Measurements from ENCODE around the gene DMBX1.
A peak's percentile ranks its signal among the peaks of the same experiment; 100 is the strongest.

DMBX1 gene

GRCh38 chr1:46489638-46490405, at the start of gene DMBX1:
TSS of gene DMBX1 (plus strand) at chr1:46489836. CDS start at chr1:46507011, 17,175 bp downstream.
- DNase-seq (ENCODE audit: low spot score), result peak; percentile 88

- no peak for DNase-seq (ENCODE audit: low spot score)
These were observed 49.2 kb upstream of the DMBX1 start for GRCh38 chr1:46440478-46440877.

DNA sequence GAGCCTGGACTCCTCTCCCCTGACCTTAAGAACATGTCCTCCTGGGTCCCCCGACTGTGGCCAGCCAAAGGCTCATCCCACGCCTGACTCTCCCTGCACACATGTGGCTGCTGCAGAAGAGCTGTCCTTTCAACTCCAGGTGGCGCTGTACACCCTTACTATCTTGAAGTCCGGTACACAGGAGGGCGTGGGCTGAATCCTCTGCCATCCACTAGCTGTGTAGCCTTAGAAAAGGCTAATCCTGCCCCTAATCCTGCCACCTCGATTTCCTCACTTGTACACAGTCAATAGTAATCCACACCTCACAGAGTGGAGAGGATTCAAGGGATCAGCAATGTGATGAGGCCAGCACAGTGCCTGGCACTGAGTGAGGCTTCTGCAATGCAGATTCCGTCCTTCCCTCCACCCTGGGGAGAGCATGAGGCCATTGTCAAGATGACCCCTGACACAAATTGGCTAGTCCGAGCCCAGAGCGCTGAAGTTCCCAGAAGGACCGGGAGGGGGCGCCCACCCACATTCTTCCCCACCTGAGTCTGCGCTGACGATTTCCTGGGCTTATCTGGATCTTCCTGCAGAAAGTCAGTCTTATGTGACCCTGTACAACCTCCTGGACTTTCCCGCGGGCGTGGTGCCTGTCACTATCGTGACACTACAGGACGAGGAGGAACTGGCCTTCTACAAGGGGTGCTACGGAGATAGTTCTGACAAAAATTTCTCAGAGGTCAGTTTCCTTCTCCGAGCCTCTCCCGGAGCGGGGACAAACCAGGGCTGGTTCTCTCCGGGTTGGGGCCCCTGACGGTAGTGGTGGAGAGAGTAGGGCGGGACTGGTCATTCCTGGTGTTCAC, 47.1 kb upstream of the DMBX1 start:
- DNase-seq (ENCODE audit: low spot score), result peak; percentile 80

- no peak for DNase-seq (ENCODE audit: low spot score)
These were observed 45.2 kb upstream of the DMBX1 start for GRCh38 chr1:46444466-46444865.

GRCh38 chr1:46445773-46446256, 43.8 kb upstream of the DMBX1 start:
- DNase-seq (ENCODE audit: low spot score), result no peak

DNA sequence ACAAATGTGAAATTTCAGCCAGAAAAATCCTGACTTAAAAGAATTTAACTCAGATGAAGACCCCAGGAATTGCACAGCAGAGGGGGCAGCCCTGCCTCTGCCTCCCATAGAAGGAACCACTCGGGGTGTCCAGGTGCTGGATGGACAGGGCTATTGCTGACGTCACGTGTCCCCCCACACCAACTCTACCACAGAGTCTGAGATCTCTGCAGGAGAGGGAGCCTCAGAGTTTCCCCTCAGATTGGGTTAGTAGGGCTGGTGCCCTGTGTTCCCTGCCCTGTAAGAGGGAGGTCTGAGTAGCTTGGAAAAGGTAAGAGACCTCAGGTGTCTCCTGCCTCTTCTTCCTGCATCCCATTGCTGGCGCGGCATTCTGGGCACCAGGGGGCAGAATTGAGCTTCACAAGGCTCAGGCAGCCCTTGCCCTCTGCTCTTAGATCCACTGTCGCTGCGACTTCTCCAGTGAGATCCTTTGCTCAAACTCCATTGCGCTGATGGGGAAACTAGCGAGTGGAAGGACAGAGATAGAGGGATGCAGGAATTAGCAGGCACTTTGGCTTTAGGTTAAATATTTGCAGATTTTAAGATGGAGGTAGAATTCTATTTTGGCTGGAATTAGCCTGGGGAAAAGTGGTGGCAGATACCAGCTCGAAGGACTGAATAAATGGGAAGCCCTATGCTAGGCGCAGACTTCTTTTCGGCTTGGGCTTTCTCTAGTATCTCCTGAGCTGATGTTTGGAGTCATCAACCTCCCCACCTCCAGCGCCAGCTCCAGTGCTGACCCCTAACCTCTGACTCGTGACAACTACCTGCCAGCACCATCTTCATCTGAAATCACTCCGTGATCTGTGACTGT, 42.8 kb upstream of the DMBX1 start:
- peak; percentile 83 for DNase-seq (ENCODE audit: low spot score)

DNA sequence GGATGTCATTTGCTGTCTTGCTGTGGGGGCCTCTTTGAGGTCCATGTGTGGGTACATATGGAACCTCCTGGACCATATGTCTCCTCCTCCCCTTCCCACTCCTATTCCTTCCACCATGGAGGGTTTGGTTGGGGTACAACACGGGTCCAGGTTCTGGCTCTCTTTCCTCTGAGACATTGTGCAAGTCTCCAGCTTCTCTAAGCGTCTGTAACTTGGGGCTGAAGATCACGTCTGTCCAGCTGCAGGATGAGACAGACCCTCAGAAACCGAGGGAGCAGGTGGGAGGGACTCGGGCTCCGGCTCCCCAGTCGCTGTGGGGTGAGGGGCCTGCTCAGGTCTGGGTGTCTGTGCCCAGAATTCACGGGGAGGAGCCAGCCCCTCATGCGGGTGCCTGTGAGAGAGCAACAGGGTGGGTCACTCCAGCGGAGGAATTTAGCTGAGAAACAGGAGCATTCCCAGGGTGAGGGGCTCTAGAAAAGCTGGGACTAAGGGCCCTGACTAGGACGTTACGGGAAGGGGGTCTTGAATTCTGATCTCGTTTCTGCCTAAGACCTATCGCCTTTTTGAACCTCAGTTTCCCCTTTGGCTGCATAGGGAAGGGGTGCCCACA, 42.0 kb upstream of the DMBX1 start:
- DNase-seq (ENCODE audit: low spot score), result no peak

GRCh38 chr1:46448109-46448911, 41.3 kb upstream of the DMBX1 start:
- DNase-seq (ENCODE audit: low spot score), result no peak

DNA sequence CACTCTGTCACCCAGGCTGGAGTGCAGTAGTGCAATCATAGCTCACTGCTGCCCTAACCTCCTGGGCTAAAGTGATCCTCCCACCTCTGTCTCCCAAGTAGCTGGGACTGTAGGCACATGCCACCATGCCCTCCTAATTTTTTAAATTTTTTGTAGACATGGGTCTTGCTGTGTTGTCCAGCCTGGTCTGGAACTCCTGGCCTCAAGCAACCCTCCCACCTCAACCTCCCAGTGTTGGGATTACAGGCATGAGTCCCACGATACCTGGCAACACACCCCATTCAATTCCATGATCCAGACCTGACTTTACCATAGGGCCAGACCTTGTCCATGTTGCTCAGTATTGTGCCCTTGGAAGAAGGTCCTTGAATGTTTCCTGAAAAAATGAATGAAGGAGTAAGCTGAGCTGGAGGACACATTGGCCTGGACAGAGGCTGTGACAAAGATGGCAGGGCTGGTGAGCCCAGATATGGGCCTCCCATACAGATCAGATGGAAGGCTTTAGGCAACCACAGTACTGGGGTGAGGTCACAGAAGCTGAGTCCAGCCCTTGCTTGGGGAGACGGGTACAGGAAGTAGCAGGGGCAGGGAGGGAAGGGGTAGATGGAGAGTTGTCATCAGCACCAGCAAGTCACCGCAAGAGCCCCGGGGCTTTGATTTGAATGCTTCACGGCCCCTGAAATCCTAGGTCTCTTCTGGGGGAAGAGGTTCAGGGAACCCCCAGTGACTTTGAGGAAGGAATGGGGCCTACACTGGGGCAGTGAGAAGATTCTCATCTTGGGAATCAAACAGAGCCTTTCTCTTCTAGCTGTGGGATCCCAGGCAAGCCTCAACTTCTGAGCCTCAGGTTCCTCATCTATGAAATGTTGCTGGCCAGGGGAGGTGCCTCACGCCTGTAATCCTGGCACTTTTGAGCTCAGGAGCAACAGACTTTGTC, 40.1 kb upstream of the DMBX1 start:
- DNase-seq (ENCODE audit: low spot score), result no peak

DNA sequence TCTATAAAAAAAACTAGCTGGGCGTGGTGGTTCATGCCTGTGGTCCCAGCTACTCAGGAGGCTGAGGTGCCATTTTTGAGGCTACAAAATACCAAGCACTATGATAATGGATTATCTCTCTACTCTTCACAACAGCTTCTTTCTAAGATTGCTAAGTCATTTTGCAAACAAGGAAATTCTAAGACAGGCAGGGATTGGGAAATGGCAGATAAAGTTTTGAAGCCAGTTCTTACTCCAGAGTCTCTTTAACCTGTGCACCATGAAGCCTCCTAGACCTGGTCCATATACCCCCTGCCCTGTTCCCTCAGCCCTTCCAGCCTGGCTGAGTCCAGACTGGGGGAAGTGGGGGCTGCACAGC, 39.5 kb upstream of the DMBX1 start:
- DNase-seq (ENCODE audit: low spot score), result no peak

DNA sequence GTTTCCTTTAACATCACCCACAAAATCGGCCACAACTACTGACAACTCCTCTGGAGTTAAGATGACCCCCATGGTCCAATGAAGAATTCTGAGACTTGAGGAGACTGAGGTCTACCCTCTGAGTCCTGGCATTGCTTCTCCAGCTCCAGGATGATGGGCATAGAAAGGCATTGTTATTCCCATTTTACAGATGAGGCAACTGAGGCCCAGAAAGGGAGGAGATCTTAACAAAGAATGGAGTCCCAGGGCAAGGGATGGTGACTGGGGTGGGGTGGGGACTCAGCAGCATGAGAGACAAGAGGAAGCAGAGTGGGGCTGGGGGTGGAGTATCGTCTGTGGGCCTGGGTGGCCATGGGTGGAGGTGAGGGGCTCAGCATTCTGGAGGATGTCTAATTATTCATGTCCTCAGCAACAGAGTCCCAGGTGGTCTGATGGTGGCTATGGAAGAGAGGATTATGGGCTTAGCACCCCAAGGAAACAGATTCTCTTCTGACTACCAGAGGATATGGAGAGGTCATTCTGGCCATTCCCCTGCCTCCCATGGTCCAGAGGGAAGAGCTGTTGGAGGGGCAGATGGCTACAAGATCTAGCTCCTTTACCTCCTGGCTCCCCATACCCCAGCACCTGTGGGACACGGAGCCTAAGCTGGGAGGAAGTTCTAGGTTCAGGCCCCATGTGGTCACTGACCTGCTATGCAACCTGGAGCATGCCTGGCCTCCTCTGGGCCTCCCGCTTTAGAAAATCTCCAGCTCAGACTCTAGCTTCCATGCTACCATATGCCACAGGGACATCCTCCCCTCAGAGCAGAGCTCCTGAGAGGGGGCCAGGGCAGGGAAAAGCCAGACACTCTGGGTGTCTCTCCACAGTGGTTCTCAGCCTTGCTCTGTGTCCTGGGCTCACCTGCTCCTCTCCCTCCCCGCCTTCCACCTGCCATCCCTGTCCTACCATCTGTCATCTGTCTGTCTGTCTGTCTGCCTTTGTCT, 37.4 kb upstream of the DMBX1 start:
- peak; percentile 47 for DNase-seq (ENCODE audit: low spot score)

- no peak for DNase-seq (ENCODE audit: low spot score)
These were observed 36.7 kb upstream of the DMBX1 start for GRCh38 chr1:46452931-46453325.

DNA sequence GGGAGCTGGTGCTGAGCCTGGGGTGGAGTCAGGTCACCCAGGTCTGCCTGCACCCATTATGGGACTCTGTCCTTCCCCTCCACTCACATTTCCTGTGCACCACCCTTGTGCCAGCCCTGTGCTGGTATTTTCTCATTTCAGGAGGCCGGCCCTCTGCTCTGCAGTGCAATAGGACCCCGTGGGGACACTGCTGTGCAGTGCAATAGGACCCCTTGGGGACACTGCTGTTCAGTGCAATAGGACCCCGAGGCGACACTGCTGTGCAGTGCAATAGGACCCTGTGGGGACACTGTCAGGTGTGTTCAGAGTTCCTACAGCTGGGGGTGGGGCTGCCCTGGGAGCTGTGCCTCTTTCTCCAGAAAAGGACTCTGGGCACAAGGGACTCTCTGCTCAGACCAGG, 36.2 kb upstream of the DMBX1 start:
- no peak for DNase-seq (ENCODE audit: low spot score)

- no peak for DNase-seq (ENCODE audit: low spot score)
These were observed 33.7 kb upstream of the DMBX1 start for GRCh38 chr1:46455951-46456350.

DNA sequence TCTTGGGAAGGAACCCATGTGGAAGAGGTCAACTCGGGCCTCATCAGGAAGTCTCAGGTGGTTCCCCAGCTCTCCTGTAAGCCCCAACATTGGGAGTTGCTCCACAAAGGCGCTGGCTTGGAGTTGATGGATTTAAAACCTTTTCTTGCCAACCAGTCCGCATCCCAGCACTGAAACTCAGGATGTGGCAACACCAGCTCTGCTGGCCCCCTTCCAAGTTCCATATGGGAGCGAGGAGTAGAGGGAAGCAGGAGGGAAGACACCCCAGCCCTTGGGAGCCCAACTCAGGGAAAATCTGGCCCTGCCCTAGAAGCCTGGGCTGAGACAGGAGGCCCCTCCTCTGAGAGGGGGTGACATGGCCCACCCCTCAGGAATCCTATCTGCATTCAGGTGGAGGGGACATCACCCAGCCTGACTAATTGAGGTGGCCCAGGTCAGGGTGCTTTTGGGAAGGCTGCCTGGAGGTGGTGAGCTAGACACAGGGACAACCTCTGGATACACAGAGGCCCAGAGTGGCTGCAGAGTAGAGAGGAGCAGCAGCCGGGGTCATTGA, 33.1 kb upstream of the DMBX1 start:
- DNase-seq (ENCODE audit: low spot score), result no peak

DNA sequence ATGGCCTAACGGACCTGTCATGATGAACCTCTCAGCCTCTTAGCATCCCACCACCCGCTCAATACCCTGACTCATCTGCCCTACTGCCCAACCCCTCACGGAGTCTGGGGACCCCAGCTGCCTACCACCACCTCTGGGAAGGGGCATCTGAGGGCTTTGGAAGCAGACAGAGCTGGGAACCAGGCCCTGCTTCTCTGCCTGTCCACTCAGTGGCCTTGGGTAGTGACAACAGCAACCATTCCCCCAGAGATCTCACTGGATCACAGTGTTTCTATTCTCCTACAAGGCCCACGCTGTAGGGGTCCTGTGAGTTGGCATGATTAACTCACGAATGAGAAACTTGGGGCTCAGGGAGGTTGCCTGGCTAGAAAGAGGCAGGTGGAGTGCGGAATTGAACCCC, 32.5 kb upstream of the DMBX1 start:
- no peak for DNase-seq (ENCODE audit: low spot score)

DNA sequence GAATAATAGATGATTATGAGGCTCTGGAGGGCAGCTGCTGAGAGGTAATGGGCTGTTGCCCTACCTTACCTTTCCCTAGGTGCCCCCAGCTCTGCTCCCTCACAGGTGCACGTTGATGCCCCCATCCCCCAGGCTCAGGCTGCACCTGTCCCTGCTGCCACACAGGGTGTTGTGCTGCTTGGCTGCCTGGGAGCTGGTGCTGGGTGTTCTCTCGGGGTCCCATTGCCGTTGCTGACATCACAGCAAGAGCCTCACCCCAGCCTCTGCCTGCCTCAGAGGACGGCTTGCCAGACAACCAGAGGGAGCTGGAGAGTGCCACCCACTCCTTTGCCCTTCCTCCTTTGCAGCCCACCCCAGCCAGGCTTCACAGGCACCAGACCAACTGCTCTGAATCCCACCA, 31.4 kb upstream of the DMBX1 start:
- DNase-seq (ENCODE audit: low spot score), result no peak

DNA sequence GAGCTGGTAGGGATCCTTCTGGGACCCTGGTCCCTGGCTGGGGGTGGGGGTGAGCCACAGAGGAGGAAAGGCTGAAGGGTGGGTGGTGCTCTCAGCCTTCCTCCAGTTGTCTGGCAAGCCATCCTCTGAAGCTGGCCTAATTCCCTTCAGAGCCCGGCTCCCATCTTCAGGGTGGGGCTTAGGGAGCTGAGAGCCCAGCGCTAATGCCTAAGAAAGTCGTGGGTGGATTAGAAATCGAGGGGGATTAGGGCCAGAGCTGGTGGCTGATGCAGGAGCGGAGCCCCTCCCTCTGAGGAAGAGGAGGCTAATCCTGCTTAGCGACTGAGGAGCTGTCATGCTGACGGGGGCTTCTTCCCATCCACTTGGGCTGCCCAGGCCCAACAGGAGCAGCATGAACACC, 30.8 kb upstream of the DMBX1 start:
- DNase-seq (ENCODE audit: low spot score), result peak; percentile 85

All from D341Med (cell line).